AG08395 (cell line): ENCODE measurements around the gene DAW1.
A peak's percentile ranks its signal among the peaks of the same experiment; 100 is the strongest.

Source experiments
- DNase-seq: peaks from one replicate; pipeline ENCODE4 v3.0.0; 2012; ENCODE audit warnings: mixed read lengths, low spot score

Gene DAW1

DNA sequence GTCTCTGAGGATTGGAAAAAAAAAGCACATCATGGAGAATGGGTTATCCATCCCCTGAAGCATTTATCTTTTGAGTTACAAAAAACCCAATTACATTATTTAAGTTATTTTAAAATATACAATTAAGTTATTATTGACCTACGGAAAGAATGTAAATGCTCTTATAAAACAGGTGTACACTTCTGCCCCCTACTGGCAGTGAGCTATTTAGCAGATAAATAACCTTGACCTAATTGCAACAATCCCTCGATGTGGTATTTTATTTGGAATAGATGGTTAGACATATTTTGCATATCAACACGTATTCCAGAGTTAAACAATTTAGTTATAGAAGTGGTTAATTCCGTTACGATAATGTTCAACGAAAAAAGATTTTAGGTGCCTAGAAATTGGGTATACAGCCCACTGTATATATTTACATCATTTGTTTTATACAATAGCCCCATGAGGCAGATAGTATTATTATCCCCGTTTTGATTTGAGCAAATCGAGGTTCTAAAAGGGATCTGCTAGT, 9.1 kb upstream of the DAW1 start:
- DNase-seq, result no peak

DNA sequence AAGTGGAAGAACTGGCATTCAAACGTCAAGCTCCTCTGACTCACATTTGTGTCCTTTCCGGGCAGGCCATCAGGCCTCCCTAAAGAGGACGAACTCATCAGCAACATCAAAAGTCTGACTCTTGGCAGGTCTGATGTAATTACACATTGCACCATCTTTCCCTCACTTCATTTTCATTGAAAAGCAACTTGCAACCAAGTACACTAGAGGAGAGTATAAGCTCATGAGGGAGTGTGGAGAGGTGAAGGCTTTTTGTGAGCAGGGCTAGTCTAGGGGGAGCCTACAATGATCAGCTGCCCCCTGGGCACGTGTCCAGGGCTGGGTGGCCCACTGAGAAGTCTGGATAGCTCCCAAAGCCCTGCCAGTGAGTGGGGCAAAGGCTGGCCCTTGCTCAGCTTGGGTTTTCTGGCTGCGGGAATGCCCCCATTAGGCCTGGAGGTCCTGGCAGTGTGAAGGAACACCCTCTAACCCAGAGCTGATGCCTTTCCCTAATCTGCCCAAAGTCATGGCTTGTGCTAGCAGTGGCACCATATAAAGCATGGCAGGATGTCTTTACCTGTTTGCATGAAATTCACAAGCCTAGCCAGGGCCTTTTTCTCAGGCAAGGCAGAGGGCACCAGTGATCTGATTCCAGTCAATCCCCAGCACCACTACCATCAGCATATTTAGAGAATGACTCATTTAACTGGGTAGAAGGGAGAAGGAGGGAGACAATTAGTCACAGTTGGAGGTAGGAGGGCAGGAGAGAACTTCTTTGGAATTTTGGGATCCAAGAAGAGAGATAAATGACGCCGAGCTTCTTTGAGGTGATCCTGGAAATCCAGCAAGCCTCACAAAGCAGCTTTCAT, 8.5 kb upstream of the DAW1 start:
- DNase-seq, result peak; percentile 81

DNA sequence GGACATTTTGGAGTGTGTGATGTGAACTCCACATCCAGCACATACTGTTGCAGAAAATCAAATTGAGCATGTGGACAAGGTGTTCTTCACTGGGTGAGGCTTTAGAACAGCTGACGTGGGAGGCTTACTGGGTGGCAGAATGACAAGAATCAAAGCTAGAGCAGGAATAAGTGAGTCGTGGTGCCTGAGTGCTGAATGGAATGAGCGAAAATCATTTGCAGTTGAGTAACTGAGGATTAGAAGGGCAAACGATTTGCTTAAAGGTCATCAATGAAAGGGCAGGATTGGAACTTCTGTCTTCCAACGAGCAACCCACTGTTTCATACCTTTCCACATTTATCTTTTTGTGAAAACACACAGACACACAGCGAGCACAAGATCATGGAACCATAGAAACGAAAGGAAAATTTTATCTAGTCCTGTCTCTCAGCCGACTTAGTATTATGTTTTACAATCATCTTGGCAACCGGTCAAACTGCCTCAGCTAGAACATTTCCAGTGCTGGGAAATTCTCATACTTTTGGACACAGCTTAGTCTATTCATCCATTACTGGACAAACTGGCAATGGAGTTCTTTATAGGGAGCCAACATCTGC, 7.2 kb upstream of the DAW1 start:
- no peak for DNase-seq

DNA sequence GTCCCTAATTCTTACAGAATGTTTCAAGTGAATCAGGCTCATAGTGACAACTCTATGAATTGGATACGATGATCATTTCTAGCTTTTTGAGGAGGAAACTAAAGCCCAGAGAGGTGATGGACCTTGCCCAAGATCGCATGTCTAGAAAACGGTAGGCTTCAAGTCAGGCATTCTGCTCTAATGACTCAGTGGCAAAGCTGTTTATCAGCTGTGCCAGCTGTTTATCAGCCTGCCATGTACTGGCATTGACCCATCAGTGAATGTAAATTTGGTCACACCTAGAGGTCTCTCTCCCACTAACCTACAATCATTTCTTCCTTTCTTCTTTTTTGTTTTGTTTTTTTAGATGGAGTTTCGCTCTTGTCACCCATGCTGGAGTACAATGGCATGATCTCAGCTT, 6.1 kb upstream of the DAW1 start:
- DNase-seq, result no peak

DNA sequence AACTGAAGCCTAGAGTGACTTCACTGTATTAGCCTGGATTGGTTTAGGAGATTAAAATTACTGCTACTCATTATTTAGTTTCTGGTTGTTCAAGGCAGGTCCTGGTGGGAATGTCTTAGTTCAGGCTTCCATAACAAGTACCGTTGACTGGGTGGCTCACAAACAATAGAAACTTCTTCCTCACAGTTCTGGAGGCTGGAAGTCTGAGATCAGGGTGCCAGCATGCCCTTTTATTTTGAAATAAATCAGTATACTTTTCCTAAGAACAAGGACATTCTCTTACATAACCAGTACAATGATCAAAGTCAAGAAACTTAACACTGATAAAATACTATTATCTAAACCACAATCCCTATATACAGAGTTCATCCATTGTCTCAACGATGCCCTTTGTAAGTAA, 4.0 kb upstream of the DAW1 start:
- no peak for DNase-seq

DNA sequence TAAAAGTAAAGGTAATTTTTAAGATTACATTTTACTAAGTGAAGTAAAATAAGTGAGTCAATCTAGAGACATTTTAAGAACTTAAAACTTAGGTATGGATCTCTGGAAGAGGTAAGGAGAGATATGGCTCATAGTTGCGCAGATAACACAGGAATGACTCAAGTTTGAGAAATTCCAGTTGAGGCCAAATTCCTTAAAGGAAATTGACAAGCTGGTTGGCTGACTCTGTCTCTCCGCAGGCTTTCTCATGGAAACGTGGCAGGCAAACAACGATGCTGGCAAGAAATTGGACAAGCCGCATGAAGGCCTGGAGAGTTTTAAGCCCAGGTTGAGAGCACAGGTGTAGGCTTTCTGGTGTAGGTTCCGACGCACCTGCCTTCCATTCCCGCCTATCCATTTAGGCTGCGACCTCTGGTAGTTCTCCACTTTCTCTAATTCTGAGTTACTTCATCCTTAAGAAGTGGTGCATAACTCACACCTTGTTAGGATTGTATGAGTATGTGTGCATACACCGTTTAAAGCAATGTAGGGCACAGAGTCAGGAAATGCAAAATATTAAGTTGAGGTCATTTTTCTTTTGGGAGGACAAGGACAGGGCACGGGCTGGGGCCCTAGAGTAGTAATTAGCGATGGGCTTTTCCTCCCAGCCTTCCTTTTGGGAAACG, 589 bp upstream of the DAW1 start:
- no peak for DNase-seq

DNA sequence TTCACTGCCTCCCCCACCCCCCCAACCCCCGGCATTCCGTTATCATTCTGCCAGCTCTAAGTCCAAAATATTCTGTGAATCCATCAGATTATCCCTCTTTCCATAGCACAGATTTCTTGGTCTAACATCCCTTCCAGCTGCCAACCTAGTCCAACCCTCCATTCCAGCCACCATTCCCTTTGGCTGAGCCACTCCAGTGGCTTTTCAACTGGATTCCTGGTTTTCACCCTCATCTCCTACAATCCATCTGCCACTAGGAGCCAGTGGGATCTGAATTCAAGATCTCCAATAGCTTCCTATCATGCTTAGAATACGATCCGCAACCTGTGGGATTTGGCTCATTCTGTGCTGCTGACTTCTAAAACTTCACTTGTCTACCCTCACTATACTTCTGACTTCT, 1.2 kb downstream of the DAW1 start:
- no peak for DNase-seq

DNA sequence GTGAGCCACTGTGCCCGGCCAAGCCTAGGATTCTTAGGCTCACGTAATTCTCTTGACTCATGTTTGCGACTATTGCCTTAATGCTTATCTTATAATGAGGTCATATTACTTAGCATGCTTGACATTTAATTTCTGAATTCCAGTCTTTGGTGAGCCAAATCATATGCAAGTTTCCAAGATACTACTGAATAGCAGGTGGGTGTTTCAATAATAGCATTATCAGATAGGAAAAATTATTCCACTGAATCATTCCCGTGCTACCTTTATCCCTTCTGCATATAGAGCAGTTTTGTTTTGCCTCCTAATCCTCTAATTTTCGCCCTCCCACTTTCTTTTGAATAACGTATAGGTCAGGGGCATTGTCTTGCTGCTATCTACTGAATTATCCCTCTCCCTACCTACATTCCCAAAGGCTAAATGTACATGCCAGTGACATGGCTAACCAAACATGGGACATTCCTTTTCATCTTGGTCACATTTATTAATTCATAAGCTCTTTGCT, 4.9 kb downstream of the DAW1 start:
- no peak for DNase-seq

DNA sequence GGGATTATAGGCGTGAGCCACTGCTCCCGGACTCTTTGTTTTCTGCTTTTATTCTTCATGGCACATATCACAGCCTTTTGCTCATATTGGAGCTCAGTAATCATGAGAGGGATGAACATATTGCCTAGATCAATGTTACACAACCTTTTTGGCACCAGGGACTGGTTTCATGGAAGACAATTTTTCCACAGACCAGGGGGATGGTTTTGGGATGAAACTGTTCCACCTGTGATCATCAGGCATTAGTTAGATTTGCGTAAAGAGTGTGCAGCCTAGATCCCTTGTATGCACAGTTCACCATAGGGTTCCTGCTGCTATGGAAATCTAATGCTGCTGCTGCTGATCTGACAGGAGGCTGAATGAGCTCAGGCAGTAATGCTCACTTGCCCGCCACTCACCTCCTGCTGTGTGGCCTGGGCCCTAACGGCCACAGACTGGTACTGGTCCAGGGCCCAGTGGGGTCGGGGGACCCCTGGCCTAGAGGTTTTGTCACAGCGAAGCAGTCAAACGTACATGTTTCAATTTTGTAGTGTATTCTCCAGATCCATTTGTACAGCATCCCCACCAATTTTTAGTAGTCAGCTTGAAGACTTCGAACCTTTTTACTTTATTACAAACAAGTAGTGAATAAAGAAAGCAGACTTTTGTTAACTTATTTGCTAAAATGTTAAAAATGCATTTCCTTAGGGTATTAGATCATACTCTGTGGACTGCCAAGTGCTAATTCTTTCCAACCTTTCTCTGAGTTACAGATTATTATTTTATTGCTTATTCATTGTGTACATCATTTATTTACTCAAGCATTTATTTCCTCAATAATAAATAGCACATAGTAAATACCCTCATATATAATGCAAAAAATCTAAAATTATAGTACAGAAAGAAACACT, 6.2 kb downstream of the DAW1 start:
- DNase-seq, result no peak

DNA sequence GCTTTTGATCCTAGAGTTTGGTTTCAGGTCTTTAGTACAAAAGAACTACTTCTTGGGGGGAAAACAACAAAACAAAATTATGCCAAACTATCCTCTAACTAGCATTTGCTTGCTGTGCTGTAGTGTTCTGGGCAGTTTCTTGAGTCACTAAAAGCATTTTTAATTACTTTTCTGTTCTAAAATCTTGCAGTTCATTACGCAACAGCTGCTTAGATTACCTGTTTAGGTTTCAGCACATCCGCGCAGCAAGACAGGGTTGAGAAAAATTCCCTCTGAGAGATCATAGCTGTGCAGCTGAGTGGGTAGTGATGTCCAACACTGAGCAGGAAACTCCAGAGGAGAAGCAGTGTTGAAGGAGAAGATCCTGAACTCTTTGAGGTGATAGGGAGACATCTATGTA, 9.0 kb downstream of the DAW1 start:
- no peak for DNase-seq

DNA sequence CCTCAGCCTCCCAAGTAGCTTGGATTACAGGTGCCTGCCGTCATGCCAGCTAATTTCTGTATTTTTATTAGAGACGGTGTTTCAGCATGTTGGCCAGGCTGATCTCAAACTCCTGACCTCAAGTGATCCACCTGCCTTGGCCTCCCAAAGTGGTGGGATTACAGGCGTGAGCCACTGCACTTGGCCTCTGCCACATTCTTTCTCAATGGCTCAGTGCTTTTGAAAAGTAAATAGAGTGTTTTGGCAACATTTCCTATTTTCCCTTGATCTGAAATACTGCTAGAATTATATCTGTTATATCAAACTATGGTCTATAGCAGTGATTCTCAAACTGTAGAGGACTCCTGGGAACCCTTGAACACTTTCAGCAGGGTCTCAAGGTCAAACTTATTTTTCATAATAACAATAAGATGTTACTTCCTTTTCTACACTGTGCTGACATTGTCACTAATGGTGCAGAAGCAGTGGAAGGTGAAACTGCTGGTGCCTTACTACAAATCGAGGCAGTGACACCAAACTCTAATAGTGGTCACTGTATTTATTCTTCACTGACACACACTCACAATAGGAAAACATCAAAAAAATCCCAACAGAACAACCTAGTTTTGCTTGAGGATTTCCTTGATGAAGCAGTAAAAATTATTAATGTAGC, 10.6 kb downstream of the DAW1 start:
- DNase-seq, result no peak

DNA sequence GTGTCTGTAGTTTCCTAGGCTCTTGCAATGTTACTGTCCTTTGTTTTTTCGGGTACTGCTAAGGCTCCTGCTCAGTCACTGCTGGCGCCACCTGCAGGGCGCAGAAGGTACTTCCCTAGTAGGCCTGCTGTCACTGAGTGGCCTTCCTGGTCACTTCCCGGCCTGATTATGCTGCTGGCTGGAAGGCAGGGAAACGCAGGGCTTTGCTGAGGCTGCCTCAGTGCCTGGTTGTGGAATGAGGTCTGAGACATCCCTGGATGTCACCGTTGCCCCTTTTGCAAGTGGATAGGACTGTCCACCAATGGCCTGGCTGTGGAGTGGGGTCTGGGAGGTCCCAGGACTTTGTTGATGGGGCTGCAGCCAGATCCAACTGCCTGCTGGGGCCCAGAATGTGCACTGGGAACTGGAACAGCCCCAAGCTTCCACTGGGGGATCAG, 13.1 kb downstream of the DAW1 start:
- DNase-seq, result peak; percentile 84

DNA sequence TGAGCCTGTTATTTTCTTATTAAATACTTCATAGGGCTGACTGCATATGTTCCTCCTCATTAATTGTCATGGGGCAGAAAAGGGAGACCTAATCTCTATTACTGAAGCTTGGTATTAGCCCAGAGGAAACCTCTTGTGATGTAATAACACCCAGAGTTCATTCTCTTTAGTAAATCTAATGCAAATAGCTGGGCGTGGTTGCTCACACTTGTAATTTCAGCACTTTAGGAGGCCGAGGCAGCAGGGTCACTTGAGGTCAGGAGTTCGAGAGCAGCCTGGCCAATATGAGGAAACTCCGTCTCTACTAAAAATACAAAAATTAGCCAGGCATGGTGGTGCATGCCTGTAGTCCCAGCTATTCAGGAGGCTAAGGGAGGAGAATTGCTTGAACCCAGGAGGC, 14.7 kb downstream of the DAW1 start:
- no peak for DNase-seq

DNA sequence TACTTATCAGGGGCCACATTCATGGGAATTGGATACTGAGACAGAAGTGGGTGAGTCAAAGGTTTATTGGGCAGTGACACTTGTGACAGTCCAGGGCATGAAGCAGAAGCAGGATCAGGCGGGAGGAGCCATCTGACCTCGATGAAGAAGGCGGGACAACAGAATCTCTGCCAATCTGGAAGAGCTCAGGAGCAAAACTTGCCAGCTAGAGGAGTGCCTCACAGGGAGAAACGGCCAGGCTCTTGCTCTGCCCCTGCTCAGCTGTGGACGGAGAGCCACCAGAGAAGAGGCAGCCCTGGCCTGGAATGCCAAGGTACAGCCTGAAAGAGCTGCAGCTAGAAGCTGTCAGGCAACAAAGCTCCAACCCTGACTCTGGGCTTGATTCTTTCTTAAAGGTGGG, 16.9 kb downstream of the DAW1 start:
- DNase-seq, result peak; percentile 20

DNA sequence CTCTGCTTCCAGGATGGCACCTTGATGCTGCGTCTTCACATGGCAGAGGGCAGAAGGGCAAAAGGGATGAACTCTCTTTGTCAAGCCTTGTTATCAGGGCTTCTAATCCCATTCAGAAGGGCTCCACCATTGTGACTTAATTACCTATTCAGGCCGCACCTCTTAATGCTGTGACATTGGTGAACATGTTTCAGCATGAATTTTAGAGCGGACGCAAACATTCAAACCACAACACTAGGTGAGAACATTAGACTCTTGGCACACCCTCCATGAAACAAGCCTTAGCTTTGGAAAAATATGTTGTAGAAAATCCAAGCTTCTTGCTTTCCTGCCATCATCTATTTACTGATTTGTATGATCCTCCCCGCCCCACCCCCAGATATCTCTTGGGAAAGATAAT, 17.9 kb downstream of the DAW1 start:
- DNase-seq, result no peak

DNA sequence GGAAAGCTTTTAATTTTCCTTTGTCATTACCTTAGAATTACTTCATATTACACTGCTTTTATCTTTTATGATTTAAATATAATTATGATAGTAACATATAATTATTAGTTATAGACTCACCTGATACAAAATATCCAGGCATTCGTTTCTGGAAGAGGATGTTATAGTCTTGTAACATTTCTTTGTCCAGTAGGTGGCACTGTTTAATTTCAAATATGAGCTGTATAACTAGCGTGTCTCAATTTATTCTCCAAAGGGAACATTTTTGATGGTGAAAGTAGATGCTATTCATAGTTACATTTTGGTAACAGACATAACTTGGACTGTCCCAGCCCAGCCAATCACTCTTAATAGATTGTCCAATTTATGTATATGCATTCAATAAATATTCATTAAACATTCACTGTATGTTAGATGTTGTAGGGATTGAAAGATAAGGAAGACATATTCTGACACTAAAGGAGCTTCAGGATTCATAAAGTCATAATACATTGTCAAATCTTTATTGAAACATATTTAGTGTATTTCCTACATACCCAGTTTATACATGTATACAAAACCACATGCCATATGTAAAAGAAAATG, 19.2 kb downstream of the DAW1 start:
- DNase-seq, result peak; percentile 32

DNA sequence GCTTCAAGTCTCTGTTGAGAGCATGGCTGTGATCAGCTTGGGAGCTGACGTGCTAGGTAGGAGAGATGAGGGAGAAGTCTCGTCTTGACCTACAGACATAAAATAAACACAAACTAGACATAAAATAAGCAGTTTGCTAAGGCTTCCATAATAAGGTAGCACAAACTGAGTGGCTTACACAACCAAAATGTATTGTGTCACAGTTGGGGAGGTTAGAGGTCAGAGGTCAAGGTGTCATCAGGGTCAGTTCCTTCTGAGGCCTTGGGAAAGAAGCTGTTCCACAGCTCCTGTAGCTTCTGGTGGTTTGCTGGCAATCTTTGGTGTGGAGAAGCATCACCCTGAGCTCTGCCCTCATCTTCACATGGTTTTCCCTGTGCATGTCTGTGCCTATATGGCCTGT, 20.2 kb downstream of the DAW1 start:
- DNase-seq, result no peak

DNA sequence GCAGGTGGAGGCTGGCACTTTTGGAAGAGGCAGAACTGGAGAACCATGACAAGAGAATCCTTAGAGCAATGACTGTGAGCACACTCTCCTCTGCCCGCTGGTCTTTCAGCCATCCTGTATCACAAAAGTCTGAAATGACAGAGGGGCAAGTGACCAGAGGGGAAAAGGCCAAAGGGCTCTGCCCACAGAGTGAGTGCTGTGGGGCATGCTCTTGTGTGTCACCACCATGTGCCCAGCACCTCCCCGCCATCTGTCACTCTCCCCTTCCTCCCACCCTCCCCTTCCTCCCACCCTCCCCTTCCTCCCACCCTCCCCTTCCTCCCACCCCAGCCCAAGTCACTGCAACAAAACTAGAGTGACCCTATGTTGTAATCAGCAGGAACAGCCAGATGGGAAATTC, 31.9 kb downstream of the DAW1 start:
- no peak for DNase-seq

DNA sequence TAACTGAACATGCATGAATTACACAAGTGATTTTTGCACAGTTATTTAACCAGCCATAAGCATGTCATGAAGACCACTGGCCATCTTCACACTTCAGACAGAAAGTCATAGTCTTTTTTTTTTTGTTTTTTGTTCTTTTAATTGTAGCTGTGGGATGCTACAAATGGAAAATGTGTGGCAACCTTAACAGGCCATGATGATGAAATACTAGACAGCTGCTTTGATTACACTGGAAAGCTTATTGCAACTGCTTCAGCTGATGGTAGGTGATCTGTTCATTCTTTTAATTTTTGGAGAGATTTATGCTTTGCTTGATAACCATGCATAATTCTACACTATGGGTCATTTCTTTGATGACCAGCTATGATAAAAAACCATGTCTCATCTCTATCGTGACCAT, 35.6 kb downstream of the DAW1 start:
- no peak for DNase-seq

DNA sequence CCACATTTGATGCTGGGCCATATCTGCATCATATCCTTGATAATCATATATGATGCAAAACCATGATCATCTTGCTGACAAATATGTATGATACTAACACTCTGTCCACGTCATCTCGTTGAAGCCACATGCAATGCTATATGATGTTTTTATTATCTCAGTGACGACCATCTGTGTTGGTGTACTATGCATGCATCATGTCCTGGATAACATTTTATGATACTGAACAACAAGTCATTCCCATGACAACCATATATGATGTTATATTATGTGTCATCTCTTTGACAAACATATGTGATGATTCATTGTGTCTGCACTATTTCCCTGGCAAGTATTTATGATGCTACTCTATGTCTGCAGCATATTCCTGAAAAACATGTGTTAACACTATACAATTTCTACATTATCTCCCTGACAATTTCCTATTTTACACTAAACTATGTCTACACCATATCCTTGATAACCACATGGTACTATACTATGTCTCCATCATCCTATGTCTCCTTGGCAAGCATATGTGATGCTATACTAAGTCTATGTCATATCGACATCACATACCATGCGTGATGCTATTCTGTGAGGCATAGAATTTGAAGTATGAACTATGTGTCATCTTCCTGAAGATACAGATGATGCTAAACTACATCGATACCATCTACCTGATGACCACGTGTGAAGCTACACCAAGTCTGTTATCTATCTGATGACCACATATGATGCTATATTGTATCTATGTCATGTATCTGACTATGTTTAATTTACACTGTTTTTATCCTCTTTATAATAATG, 37.0 kb downstream of the DAW1 start:
- DNase-seq, result no peak
